Tibial nerve (tissue), 4 donors: ENCODE results near the gene AHR. TPM values are rescaled to one million over a fixed set of nuclear protein-coding genes. Genes with fewer than 3 reads are reported as not detected.
A peak's percentile ranks its signal among the peaks of the same experiment; 100 is the strongest.
"Not testable (repeated sequence)": the region's sequence is repeated elsewhere in the genome, so short reads cannot be mapped to it uniquely, and the experiment has no call there.

Experiments
- DNase-seq, 2 donors: peaks; one replicate each; pipeline ENCODE4 v3.0.0-alpha.2; 2019; ENCODE audit warnings: low spot score in 2 of 2
- H3K27ac ChIP-seq, 4 donors: fragments of 200-600 bp; sonication (generic) in 3 of 4; one replicate each; pipeline ENCODE4 v1.5.1; 2017 to 2019; ENCODE audit warnings: mild to moderate bottlenecking in 1 of 4
- H3K27me3 ChIP-seq, 2 donors: fragments of 200-600 bp; sonication (generic) in 1 of 2; one replicate each; pipeline versions ENCODE4 v1.5.1 to v1.6.0; 2017 to 2019
- H3K36me3 ChIP-seq, 3 donors: fragments of 200-600 bp; sonication (generic); one replicate each; pipeline ENCODE4 v1.5.1; 2018 to 2019
- H3K4me1 ChIP-seq, 4 donors: fragments of 200-600 bp; sonication (generic) in 3 of 4; one replicate each; pipeline ENCODE4 v1.5.1; 2017 to 2019
- H3K4me3 ChIP-seq, 4 donors: fragments of 200-600 bp; sonication (generic) in 3 of 4; one replicate each; pipeline ENCODE4 v1.5.1; 2017 to 2019; ENCODE audit warnings: mild to moderate bottlenecking in 1 of 4, moderate library complexity in 1 of 4
- H3K9me3 ChIP-seq, 4 donors: fragments of 200-600 bp; sonication (generic) in 3 of 4; one replicate each; pipeline ENCODE4 v1.5.1; 2017 to 2019
- EP300 ChIP-seq, 2 donors: sonication (generic); formaldehyde crosslinking; IDR thresholded peaks; one replicate each; pipeline ENCODE4 v1.6.1; 2017; ENCODE audit warnings: antibody characterized with exemption in 2 of 2, mild to moderate bottlenecking in 1 of 2
- POLR2A ChIP-seq, 2 donors: fragments of 450-650 bp; IDR thresholded peaks; one replicate each; pipeline ENCODE4 v1.6.1; 2017; ENCODE audit warnings: antibody characterized with exemption in 2 of 2, mild to moderate bottlenecking in 2 of 2, moderate library complexity in 2 of 2
- WGBS, 2 donors: methylation state at CpG; one replicate each; pipeline ENCODE4 v1.1.5; 2018; 5-methylcytosine and 5-hydroxymethylcytosine counted together
- total RNA-seq, 4 donors: library from RNA; depleted of rRNA; stranded (reverse); fragments of >200 nt; gene quantifications; one replicate each; pipeline ENCODE4 v1.1.0, GENCODE V29; 2016
- TF ChIP-seq, protein P1 (sequence below), 5 experiments: fragments of 200-600 bp in 3 of 5; fragments of 450-650 bp in 2 of 5; sonication (generic) in 3 of 5; IDR thresholded peaks; one replicate each; pipeline ENCODE4 v1.5.1; 2016 to 2019; ENCODE audit warnings: antibody characterized with exemption in 5 of 5, mild to moderate bottlenecking in 3 of 5, moderate library complexity in 2 of 5

Gene AHR
- total RNA-seq, 4 donors from 2014 or later, result 188 to 372 (median 296) TPM

DNA sequence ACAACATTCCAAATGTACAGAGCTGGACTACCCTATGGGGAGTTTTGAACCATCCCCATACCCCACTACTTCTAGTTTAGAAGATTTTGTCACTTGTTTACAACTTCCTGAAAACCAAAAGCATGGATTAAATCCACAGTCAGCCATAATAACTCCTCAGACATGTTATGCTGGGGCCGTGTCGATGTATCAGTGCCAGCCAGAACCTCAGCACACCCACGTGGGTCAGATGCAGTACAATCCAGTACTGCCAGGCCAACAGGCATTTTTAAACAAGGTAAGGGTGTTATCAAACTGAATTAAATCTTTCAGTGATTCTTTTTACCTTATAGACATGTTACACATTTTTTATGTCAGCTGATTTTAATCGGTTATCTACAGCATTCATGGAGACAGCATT is 41.5 kb downstream of the AHR start:
- H3K27me3 ChIP-seq, result no peaks in the 10 kb centered on the region
- TF ChIP-seq POLR2A (IDR thresholded peaks at IDR 0.05) (no peak), EP300 (IDR thresholded peaks at IDR 0.05) (no peak)
- TF ChIP-seq, protein P1, sequence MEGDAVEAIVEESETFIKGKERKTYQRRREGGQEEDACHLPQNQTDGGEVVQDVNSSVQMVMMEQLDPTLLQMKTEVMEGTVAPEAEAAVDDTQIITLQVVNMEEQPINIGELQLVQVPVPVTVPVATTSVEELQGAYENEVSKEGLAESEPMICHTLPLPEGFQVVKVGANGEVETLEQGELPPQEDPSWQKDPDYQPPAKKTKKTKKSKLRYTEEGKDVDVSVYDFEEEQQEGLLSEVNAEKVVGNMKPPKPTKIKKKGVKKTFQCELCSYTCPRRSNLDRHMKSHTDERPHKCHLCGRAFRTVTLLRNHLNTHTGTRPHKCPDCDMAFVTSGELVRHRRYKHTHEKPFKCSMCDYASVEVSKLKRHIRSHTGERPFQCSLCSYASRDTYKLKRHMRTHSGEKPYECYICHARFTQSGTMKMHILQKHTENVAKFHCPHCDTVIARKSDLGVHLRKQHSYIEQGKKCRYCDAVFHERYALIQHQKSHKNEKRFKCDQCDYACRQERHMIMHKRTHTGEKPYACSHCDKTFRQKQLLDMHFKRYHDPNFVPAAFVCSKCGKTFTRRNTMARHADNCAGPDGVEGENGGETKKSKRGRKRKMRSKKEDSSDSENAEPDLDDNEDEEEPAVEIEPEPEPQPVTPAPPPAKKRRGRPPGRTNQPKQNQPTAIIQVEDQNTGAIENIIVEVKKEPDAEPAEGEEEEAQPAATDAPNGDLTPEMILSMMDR (IDR thresholded peaks at IDR 0.05), result no peak
- 51 to 61% methylated on average over 4 of the region's 4 CpGs for WGBS, 2 donors
- H3K9me3 ChIP-seq, result no peaks in the 10 kb centered on the region
- H3K27ac ChIP-seq, result peak overlapping the region; percentile 4 to 76 (median 58)
- no peak overlapping the region for H3K4me3 ChIP-seq
- H3K4me1 ChIP-seq, result peaks cover 0 to 72% (median 22%) of the 10 kb centered on the region in 4 donors
- peaks cover 0 to 56% (median 4%) of the 10 kb centered on the region in 3 donors for H3K36me3 ChIP-seq
- DNase-seq, result no peak

DNA sequence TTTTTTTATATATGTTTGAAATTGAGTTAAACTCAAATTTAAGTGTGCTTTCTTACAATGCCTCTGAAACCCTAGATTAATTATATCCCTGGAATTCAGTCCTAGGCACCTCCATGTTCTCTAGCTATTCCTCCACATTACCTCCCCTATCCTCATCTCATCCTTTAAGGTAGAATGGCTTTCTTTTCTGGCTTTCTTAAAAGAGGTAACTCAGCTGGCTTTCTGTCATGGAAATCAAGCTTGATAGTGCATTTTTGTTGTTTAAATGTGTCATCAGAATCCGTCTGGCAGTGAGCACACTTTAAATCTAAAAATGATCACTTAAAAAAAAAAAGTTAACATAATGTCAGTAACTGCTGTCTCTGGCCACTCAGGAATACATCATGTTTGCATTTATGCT is 42.2 kb downstream of the AHR start:
- TF ChIP-seq, protein P1 (IDR thresholded peaks at IDR 0.05), result no peak
- TF ChIP-seq POLR2A (IDR thresholded peaks at IDR 0.05) (no peak), EP300 (IDR thresholded peaks at IDR 0.05) (no peak)
- 19 to 34% methylated on average over 1 of the region's 1 CpG for WGBS, 2 donors
- H3K27me3 ChIP-seq, result no peaks in the 10 kb centered on the region
- peak overlapping the region in 2 of 4 donors; percentile 75 to 76 for H3K27ac ChIP-seq
- DNase-seq, result no peak
- H3K9me3 ChIP-seq, result no peaks in the 10 kb centered on the region
- H3K4me1 ChIP-seq, result peaks cover 0 to 71% (median 22%) of the 10 kb centered on the region in 4 donors
- H3K4me3 ChIP-seq, result no peak overlapping the region
- H3K36me3 ChIP-seq, result peaks cover 0 to 59% (median 3%) of the 10 kb centered on the region in 3 donors

DNA sequence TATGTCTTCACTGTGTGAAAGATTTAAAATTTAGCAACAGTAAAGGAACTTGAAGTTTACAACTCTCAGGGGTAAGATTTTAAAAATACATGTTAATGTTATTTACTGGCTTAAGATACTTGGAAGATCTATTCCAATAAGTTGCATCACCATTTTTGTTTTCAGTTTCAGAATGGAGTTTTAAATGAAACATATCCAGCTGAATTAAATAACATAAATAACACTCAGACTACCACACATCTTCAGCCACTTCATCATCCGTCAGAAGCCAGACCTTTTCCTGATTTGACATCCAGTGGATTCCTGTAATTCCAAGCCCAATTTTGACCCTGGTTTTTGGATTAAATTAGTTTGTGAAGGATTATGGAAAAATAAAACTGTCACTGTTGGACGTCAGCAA is 44.3 kb downstream of the AHR start:
- no peak overlapping the region for H3K4me3 ChIP-seq
- no peaks in the 10 kb centered on the region for H3K27me3 ChIP-seq
- TF ChIP-seq, protein P1 (IDR thresholded peaks at IDR 0.05), result no peak
- TF ChIP-seq EP300 (IDR thresholded peaks at IDR 0.05) (no peak), POLR2A (IDR thresholded peaks at IDR 0.05) (no peak)
- WGBS, 2 donors, result 31 to 35% methylated on average over 2 of the region's 2 CpGs
- no peak for DNase-seq
- H3K36me3 ChIP-seq, result peaks cover 0 to 55% (median 0%) of the 10 kb centered on the region in 3 donors
- peak overlapping the region in 2 of 4 donors; percentile 75 to 76 for H3K27ac ChIP-seq
- H3K9me3 ChIP-seq, result no peaks in the 10 kb centered on the region
- peaks cover 0 to 75% (median 22%) of the 10 kb centered on the region in 4 donors for H3K4me1 ChIP-seq

DNA sequence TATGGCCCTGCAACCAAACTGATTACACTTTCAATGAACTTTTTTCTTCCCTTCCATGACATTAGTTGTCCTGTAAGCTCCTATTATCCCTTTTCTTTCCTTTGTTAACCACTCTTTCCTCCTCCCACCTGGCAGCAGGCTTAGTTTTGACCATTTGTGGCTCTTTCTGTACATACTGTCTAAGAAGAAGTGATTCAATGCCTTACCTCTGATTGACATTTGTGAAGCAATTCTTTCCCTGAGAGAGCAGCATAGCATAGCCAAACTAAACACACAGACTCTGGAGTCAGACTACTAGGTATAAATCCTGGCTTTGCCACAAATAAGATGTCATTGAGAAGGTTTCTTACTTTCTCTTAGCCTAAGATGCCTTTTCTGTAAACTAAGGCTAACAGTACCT is 48.9 kb downstream of the AHR start:
- Histone ChIP-seq H3K27ac (peak overlapping the region in 2 of 4 donors; percentile 32 to 60), H3K9me3 (peaks cover 0 to 31% (median 10%) of the 10 kb centered on the region in 4 donors), H3K4me3 (no peak overlapping the region), H3K4me1 (peaks cover 0 to 41% (median 3%) of the 10 kb centered on the region in 4 donors), H3K36me3 (peaks cover 0 to 74% (median 0%) of the 10 kb centered on the region in 3 donors), H3K27me3 (no peaks in the 10 kb centered on the region)
- DNase-seq, result no peak
- TF ChIP-seq POLR2A (IDR thresholded peaks at IDR 0.05), result no peak
- TF ChIP-seq EP300 (IDR thresholded peaks at IDR 0.05), result no peak
- TF ChIP-seq, protein P1 (IDR thresholded peaks at IDR 0.05), result no peak

DNA sequence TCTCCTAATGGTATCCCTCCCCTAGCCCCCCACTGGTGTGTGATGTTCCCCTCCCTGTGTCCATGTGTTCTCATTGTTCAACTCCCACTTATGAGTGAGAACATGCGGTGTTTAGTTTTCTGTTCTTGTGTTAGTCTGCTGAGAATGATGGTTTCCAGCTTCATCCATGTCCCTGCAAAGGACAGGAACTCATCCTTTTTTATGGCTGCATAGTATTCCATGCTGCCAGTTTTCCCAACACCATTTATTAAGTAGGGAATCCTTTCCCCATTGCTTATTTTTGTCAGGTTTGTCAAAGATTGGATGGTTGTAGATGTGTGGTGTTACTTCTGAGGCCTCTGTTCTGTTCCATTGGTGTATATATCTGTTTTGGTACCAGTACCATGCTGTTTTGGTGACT is 50.5 kb downstream of the AHR start:
- DNase-seq, H3K27ac ChIP-seq, H3K4me3 ChIP-seq, H3K27me3 ChIP-seq: not testable (repeated sequence)
- Histone ChIP-seq H3K36me3 (peaks cover 0 to 85% (median 0%) of the 10 kb centered on the region in 3 donors), H3K9me3 (peaks cover 0 to 31% (median 10%) of the 10 kb centered on the region in 4 donors), H3K4me1 (peaks cover 0 to 25% (median 0%) of the 10 kb centered on the region in 4 donors)
- 100% methylated on average over 1 of the region's 1 CpG for WGBS, 2 donors

DNA sequence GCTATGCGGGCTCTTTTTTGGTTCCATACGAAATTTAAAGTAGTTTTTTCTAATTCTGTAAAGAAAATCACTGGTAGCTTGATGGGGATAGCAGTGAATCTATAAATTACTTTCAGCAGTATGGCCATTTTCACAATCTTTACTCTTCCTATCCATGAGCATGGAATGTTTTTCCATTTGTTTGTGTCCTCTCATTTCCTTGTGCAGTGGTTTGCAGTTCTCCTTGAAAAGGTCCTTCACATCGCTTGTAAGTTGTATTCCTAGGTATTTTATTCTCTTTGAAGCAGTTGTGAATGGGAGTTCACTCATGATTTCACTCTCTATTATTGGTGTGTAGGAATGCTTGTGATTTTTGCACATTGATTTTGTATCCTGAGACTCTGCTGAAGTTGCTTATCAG is 51.9 kb downstream of the AHR start:
- DNase-seq, H3K4me3 ChIP-seq, H3K27ac ChIP-seq, H3K27me3 ChIP-seq: not testable (repeated sequence)
- peaks cover 0 to 31% (median 10%) of the 10 kb centered on the region in 4 donors for H3K9me3 ChIP-seq
- H3K36me3 ChIP-seq, result peaks cover 0 to 82% (median 0%) of the 10 kb centered on the region in 3 donors
- WGBS, 2 donors, result 93 to 99% methylated on average over 3 of the region's 3 CpGs
- H3K4me1 ChIP-seq, result peaks cover 0 to 17% (median 0%) of the 10 kb centered on the region in 4 donors

DNA sequence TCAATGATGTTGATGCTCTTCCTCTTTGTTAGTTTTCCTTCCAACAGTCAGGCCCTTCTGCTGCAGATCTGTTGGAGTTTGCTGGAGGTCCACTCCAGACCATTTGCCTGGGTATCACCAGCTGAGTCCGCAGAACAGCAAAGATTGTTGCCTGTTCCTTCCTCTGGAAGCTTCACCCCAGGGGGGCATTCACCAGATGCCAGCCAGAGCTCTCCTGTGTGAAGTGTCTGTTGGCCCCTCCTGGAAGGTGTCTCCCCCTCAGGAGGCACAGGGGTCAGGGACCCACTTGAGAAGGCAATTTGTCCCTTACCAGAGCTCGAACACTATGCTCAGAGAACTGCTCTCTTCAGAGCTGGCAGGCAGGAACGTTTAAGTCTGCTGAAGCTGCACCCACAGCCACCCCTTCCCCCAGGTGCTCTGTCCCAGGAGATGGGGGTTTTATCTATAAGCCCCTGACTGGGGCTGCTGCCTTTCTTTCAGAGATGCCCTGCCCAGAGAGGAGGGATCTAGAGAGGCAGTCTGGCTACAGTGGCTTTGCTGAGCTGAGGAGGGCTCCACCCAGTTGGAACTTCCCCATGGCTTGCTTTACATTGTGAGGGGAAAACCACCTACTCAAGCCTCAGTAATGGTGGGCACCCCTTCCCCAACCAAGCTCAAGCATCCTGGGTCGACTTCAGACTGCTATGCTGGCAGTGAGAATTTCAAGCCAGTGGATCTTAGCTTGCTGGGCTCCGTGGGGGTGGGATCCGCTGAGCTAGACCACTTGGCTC is 55.4 kb downstream of the AHR start:
- Histone ChIP-seq H3K9me3 (peaks cover 0 to 30% (median 10%) of the 10 kb centered on the region in 4 donors), H3K36me3 (peaks cover 0 to 78% (median 0%) of the 10 kb centered on the region in 3 donors)
- not testable (repeated sequence) for H3K4me1 ChIP-seq, H3K27me3 ChIP-seq, DNase-seq, H3K4me3 ChIP-seq, H3K27ac ChIP-seq
- 92 to 97% methylated on average over 5 to 6 of the region's 6 CpGs for WGBS, 2 donors
